Activated naive CD8-positive, alpha-beta T cell treated with anti-CD3 and anti-CD28 coated beads for 36 hours (primary cell): Measurements from ENCODE around the gene SLC6A18. TPM values are rescaled to one million over a fixed set of nuclear protein-coding genes. Genes with fewer than 3 reads are reported as not detected.
"Not testable (repeated sequence)": the region's sequence is repeated elsewhere in the genome, so short reads cannot be mapped to it uniquely, and the experiment has no call there.

Experiments
- DNase-seq: peaks from one replicate; pipeline ENCODE4 v3.0.0; 2021
- H3K27ac Mint-ChIP-seq: one replicate; pipeline ENCODE4 v1.8.0; 2022; ENCODE audit warnings: mild to moderate bottlenecking, moderate library complexity, mixed read lengths
- H3K27me3 Mint-ChIP-seq: one replicate; pipeline ENCODE4 v1.8.0; 2022; ENCODE audit warnings: mild to moderate bottlenecking, mixed read lengths
- H3K36me3 Mint-ChIP-seq: one replicate; pipeline ENCODE4 v1.8.0; 2021; ENCODE audit warnings: mild to moderate bottlenecking, mixed read lengths
- H3K4me1 Mint-ChIP-seq: one replicate; pipeline ENCODE4 v1.8.0; 2021; ENCODE audit warnings: mixed read lengths
- H3K4me3 Mint-ChIP-seq: one replicate; pipeline ENCODE4 v1.8.0; 2022; ENCODE audit warnings: mild to moderate bottlenecking, moderate library complexity, mixed read lengths
- H3K9me3 Mint-ChIP-seq: one replicate; pipeline ENCODE4 v1.8.0; 2022; ENCODE audit warnings: mixed read lengths
- total RNA-seq, 2 experiments: library from RNA; stranded (reverse); gene quantifications; one replicate each; pipeline ENCODE4 v1.2.3, GENCODE V29; 2021

Gene SLC6A18
- total RNA-seq, 2 experiments from 2014 or later = not detected

DNA sequence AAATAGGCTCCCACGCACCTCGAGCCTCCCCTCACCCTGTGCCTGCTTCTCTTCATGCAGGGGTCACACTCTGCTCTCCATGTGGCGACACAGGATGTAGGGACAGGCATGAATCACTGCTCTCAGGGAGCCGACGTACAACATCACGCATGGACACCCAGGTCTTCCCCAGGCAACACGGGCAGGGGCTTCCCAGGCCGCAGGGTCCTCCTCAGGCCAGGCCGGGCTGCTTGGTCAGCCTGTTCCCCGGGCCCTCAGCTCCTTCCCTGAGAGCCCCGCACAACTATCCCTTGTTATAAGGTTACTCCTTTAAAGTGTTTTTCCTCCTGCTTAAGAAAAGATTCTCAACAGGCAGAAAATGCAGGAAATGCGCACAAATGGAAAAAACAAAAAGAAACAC lies 1.1 kb downstream of the SLC6A18 start:
- Mint-ChIP-seq H3K4me1 (peaks cover 6% of the 10 kb centered on the region), H3K27ac (no peak overlapping the region), H3K9me3 (no peaks in the 10 kb centered on the region), H3K4me3 (no peak overlapping the region), H3K36me3 (no peaks in the 10 kb centered on the region), H3K27me3 (peaks cover 36% of the 10 kb centered on the region)
- DNase-seq = no peak

DNA sequence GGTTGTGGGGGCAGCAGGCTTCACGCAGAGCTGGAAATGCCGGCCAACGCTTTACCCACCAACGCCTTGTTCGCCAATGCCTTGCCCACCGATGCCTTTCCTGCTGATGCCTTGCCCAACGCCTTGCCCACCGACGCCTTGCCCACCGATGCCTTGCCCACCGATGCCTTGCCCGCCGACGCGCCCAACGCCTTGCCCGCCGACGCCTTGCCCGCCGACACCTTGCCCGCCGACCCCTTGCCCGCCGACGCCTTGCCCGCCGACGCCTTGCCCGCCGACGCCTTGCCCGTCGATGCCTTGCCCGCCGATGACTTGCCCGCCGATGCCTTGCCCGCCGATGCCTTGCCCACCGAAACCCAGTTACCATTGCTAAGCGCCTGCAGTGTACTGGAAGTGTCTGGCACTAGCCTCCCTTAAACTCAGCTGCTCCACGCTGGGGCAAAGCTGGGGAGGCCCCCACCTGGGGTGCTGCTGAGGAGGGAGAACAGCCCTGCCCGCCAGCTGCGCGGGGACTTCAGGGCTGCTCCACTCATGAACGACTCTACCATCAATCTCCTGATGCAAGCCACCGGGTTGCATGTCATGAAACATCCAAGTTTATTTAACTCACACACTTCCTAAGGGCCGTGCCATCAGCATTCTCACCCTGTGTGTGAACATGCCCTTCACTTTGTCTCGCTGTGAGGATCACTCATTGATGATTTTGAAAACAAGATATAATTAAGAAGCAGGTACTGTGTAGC lies 1.8 kb downstream of the SLC6A18 start:
- Mint-ChIP-seq H3K4me3 (no peak overlapping the region), H3K27ac (no peak overlapping the region), H3K27me3 (peaks cover 36% of the 10 kb centered on the region), H3K9me3 (no peaks in the 10 kb centered on the region), H3K36me3 (no peaks in the 10 kb centered on the region), H3K4me1 (peaks cover 6% of the 10 kb centered on the region)
- no peak for DNase-seq

DNA sequence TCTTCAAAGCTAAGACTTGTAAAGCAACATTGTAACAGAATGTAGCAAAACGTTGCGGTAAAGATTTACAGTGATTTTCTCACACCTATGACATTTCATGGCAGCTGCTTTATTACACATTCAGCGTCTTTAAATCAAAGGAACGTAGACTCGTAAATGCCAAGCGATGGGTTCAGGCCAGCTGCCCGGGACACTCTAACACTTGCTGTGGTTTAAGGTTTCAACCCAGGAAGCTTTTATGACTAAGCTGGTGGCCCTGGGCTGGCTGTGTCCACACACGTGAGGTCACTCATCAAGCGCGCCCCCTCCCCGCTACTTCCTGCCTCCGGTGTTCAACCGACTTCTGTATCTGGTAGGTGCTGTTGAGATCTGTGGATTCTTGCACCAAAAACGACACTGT lies 2.5 kb downstream of the SLC6A18 start:
- Mint-ChIP-seq H3K27me3 (peaks cover 36% of the 10 kb centered on the region), H3K4me1 (peaks cover 6% of the 10 kb centered on the region), H3K36me3 (no peaks in the 10 kb centered on the region), H3K27ac (no peak overlapping the region), H3K9me3 (no peaks in the 10 kb centered on the region), H3K4me3 (no peak overlapping the region)
- DNase-seq = no peak

DNA sequence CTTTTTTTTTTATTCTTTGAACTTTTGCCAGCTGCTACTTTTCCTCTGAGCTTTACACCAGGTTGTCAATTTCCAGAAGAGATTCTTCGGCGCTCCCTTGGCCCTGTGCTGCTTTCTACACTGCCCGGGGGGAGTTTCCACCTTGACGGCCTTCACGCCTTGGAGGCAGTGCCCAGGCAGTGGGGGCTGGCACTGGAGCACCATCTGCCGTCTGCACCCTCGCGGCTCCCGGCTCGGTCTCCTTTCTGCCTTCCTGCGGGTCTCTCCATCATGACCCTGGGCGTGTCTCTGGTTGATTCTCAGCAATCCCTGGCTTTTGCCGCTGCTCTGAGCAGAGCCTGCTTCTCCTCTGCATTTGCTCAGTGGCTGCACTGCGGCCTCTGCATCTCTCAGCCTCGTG lies 2.9 kb downstream of the SLC6A18 start:
- DNase-seq = no peak
- Mint-ChIP-seq H3K9me3 (no peaks in the 10 kb centered on the region), H3K4me1 (peaks cover 6% of the 10 kb centered on the region), H3K4me3 (no peak overlapping the region), H3K36me3 (no peaks in the 10 kb centered on the region), H3K27ac (no peak overlapping the region), H3K27me3 (peaks cover 36% of the 10 kb centered on the region)

DNA sequence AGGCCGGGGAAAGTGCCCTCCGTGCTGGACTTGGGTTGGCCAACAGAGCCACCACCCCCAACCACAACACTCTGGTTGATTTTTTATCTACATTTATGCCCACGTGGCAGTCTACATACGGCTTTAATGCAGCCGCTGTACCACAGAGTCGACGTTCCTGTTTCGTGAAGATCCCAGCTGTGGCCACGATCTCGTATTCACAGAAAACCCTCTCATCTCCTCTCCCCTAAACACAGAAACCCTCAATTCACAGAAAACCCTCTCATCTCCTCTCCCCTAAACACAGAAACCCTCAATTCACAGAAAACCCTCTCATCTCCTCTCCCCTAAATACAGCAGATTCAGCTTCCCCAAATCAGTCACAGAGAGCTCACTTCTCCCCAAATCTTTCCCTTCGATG lies 3.8 kb downstream of the SLC6A18 start:
- not testable (repeated sequence) for H3K4me3 Mint-ChIP-seq, H3K9me3 Mint-ChIP-seq, H3K27ac Mint-ChIP-seq, DNase-seq, H3K4me1 Mint-ChIP-seq, H3K36me3 Mint-ChIP-seq
- peaks cover 36% of the 10 kb centered on the region for H3K27me3 Mint-ChIP-seq

DNA sequence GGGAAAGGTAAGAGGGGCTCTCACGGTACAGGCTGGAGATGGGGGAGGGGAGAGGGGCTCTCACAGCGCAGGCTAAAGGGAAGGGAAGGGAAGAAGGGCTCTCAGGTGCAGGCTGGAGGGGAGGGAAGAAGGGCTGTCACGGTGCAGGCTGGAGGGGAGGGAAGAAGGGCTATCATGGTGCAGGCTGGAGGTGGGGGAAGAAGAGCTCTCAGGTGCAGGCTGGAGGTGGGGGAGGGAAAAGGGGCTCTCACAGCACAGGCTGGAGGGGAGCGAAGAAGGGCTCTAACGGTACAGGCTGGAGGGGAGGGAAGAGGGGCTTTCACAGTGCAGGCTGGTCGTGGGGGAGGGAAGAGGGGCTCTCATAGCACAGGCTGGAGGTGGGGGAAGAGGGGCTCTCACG lies 4.6 kb downstream of the SLC6A18 start:
- Mint-ChIP-seq H3K4me1 (peaks cover 6% of the 10 kb centered on the region), H3K36me3 (no peaks in the 10 kb centered on the region), H3K9me3 (no peaks in the 10 kb centered on the region), H3K27me3 (peaks cover 36% of the 10 kb centered on the region), H3K27ac (no peak overlapping the region), H3K4me3 (no peak overlapping the region)
- DNase-seq = no peak

DNA sequence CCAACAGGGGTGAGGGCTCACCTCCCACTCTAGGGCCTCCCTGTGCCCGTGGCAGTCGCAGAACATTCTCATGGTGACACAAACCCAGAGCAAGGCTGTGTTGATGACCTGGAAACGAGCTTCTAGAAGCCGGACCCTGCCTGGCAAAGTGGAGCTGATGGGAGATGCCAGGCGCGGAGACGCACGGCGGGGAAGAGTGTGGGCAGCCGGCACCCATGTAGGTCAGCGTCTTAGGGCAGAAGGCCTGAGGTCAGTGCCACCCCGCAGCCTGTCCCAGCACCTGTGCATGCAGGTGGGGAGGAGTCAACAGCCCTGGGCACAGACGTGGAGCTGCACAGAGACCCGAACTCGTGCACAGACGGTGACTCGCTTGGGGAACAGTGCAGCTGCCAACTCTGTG lies 5.4 kb downstream of the SLC6A18 start:
- H3K36me3 Mint-ChIP-seq = no peaks in the 10 kb centered on the region
- H3K27me3 Mint-ChIP-seq = peaks cover 36% of the 10 kb centered on the region
- no peak overlapping the region for H3K27ac Mint-ChIP-seq
- no peak overlapping the region for H3K4me3 Mint-ChIP-seq
- peaks cover under 1% of the 10 kb centered on the region for H3K9me3 Mint-ChIP-seq
- no peak for DNase-seq
- H3K4me1 Mint-ChIP-seq = peaks cover 6% of the 10 kb centered on the region

DNA sequence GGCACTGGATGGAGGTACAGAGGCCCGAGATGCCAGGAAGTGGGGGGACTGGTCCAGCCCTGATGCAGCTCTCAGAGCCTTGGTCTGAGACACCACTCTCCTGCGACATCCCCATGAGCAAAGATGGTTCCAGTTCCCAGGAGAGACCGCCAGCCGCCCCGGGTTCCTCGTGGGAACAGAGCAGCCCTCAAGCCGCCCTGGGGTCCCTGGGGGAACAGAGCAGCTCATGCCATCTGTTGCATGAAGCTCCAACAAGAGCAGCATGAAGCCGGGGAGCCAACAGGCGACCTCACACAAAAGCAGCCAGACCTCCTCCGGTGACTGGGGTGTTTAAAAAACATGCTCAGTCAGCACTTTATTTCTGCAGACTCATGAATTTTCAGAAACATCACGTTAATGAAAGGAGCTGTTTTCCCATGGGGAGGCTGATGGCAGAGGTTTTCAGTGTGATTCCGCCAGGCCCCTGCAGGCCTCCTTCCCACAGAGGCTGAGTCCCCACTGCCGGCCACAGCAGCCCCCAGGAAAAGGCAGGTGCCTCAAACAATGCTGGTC lies 6.2 kb downstream of the SLC6A18 start:
- H3K27ac Mint-ChIP-seq = no peak overlapping the region
- H3K4me3 Mint-ChIP-seq = no peak overlapping the region
- no peak for DNase-seq
- no peaks in the 10 kb centered on the region for H3K36me3 Mint-ChIP-seq
- H3K4me1 Mint-ChIP-seq = peaks cover 6% of the 10 kb centered on the region
- H3K9me3 Mint-ChIP-seq = peaks cover 9% of the 10 kb centered on the region
- peaks cover 36% of the 10 kb centered on the region for H3K27me3 Mint-ChIP-seq

DNA sequence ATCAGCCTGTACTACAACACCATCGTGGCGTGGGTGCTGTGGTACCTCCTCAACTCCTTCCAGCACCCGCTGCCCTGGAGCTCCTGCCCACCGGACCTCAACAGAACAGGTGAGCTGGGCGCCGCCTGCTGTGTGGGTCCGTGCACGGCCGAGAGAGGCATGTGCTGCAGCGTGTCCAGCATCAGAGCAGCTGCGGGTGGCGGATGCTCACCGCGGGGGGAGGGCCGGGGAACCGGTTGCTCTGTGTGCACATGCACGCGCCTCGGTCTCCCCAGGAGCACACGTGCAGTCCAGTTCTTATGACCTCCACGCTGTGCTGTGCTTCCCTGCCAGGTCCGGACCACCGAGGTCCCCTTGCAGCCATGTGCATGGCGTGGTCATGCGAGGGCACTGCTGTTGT lies 7.6 kb downstream of the SLC6A18 start:
- Mint-ChIP-seq H3K27ac (no peak overlapping the region), H3K4me1 (peaks cover 6% of the 10 kb centered on the region)

DNA sequence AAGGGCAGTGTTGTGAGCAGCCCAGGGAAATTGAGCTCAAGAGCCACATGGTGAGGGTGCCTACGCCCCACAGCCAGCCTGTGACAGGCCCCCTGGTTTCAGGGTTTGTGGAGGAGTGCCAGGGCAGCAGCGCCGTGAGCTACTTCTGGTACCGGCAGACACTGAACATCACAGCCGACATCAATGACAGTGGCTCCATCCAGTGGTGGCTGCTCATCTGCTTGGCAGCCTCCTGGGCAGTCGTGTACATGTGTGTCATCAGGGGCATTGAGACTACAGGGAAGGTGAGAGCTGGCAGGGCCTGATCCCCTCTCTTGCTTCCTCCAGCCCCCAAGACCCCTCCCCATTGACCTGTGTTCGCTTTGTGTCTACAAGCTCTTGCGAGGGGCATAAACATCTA lies 10.2 kb downstream of the SLC6A18 start:
- Mint-ChIP-seq H3K4me1 (no peaks in the 10 kb centered on the region), H3K9me3 (peaks cover 12% of the 10 kb centered on the region), H3K27ac (no peak overlapping the region), H3K4me3 (no peak overlapping the region), H3K36me3 (no peaks in the 10 kb centered on the region), H3K27me3 (peaks cover 2% of the 10 kb centered on the region)
- DNase-seq = no peak

More for the DNA sequence above, 7.6 kb downstream of the SLC6A18 start:
- no peak overlapping the region for H3K4me3 Mint-ChIP-seq
- no peaks in the 10 kb centered on the region for H3K36me3 Mint-ChIP-seq
- no peak for DNase-seq
- peaks cover 12% of the 10 kb centered on the region for H3K9me3 Mint-ChIP-seq
- peaks cover 27% of the 10 kb centered on the region for H3K27me3 Mint-ChIP-seq

DNA sequence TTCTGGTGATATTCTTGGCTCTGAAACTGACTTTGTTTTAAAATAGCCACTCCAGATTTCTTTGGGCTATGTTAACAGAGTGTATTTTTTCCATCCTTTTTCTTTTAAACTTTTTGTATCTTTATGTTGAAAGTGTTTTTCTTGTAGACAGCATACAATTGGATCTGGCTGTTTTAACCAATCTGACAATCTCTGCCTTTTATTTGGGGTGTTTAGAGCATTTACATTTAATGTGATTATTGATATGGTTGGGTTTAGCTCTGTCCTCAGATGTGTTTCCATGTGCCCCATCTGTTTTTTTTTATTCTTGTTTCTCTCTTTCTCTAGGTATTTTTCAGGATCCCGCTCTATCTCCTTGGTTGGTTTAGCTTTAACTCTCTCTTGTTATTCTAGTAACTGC lies 10.7 kb downstream of the SLC6A18 start:
- Mint-ChIP-seq H3K27ac (no peak overlapping the region), H3K9me3 (peaks cover 12% of the 10 kb centered on the region), H3K4me3 (no peak overlapping the region), H3K27me3 (no peaks in the 10 kb centered on the region), H3K36me3 (no peaks in the 10 kb centered on the region), H3K4me1 (no peaks in the 10 kb centered on the region)
- no peak for DNase-seq

DNA sequence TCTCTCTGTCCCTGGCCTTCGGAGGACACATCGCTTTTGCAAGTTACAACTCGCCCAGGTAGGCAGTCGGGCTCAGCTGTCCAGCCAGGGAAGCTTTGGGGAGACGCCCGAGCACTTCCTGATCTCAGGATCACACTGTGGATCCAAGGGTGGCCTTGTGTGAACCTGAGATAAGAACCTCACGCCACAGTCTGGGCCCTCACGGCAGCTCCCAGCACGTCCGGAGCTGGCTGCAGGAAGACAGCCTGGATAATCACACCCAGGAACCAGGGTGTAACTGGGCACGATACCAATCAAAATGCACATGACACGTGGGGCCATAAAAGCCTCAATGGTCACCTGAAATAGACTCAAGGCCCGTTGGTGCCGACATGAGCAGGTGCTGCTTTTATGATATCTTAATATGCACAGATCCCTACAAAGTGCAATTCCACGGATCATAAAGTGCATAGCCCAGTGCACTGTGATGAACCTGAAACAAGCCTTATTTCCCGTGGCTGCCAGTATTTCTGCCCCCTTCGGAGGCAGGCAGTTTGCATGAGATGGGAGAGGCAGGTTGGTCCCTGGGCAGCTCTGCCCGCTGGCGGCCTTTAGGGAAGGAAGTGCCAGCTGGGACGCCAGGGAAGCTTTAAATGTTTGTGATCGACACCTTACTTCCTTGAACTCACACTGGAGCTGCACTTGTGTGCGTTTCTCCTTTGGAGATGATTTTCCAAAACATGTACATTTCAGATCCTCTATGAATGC lies 14.5 kb downstream of the SLC6A18 start:
- Mint-ChIP-seq H3K4me1 (no peaks in the 10 kb centered on the region), H3K27me3 (no peaks in the 10 kb centered on the region), H3K36me3 (no peaks in the 10 kb centered on the region), H3K9me3 (peaks cover 12% of the 10 kb centered on the region), H3K27ac (no peak overlapping the region), H3K4me3 (no peak overlapping the region)
- no peak for DNase-seq

DNA sequence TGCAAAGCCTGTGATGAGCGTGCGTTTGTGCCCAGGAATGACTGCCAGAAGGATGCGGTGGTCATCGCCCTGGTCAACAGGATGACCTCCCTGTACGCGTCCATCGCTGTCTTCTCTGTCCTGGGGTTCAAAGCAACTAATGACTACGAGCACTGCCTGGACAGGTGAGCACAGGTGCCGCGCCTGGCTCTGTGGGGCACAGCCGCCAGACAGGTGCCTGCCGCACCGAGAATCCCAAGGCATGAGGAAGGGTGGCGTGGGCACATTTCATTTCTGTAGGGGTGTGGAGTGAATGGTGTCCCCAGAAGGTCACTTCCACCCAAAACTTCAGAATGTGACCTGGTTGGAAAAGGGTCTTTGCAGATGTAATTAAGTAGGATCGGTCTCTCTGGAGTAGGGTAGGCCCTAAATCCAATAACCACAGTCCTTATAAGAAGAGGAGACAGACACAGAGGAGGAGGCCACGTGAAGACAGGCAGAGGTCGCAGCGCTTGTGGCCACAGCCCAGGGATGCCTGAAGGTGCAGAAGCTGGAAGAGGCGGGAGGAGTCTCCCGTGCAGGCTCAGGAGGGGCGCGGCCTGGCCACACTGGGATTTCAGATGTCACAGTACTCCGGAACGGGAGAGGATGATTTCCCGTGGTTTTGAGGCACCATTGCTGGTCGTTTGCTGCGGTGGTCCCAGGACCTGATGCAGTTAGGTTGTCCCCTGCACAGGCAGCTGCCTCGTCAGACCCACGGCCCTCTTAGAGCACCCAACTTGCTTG lies 15.5 kb downstream of the SLC6A18 start:
- Mint-ChIP-seq H3K9me3 (peaks cover 10% of the 10 kb centered on the region), H3K36me3 (no peaks in the 10 kb centered on the region), H3K27ac (no peak overlapping the region), H3K4me1 (no peaks in the 10 kb centered on the region), H3K27me3 (no peaks in the 10 kb centered on the region), H3K4me3 (no peak overlapping the region)
- no peak for DNase-seq

DNA sequence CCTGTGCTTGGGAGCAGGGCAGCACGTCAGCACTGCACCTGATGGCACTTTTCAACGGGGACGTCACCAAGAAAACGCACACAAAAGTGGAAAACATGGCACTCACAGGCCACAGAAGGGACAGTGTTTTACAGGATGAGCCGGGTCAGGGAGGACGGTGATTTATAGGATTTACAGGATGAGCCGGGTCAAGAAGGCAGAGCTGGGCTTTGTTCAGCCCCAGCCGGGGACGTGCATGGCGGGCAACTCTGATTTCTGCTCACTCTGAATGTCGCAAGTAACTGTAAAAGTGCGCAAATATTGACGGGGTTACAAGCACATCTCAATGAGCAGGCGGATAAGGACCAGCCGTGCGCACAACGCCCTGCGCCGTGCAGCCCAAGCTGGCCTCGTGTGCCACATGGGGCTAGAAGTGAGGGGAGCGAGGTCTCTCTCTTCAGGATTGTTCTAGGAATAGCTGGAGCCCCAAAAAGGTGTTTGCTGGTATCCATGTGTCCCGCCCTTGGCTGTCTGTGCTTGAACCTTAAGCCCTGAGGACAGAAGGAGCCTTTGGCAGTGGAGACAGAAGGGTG lies 16.4 kb downstream of the SLC6A18 start:
- peaks cover under 1% of the 10 kb centered on the region for H3K9me3 Mint-ChIP-seq
- no peak for DNase-seq
- H3K4me3 Mint-ChIP-seq = no peak overlapping the region
- H3K4me1 Mint-ChIP-seq = no peaks in the 10 kb centered on the region
- H3K36me3 Mint-ChIP-seq = no peaks in the 10 kb centered on the region
- no peak overlapping the region for H3K27ac Mint-ChIP-seq
- H3K27me3 Mint-ChIP-seq = peaks cover under 1% of the 10 kb centered on the region
